Smooth muscle cell (in vitro differentiated cells): Measurements from ENCODE around the gene ZIC4. TPM values are rescaled to one million over a fixed set of nuclear protein-coding genes. Genes with fewer than 3 reads are reported as not detected.

Experiments used
- DNase-seq: peaks from one replicate; lab custom pipeline; 2025; ENCODE audit not compliant: unreplicated experiment; lab: John Stamatoyannopoulos, UW
- H2AFZ ChIP-seq: fragments of 200-600 bp; sonication (generic); 2 replicates; pipeline ENCODE4 v1.6.0; 2016; ENCODE audit warnings: antibody characterized with exemption, low read depth, mild to moderate bottlenecking
- H3F3A ChIP-seq: fragments of 200-600 bp; sonication (generic); 2 replicates; pipeline ENCODE4 v1.6.0; 2017; ENCODE audit warnings: antibody characterized with exemption, low read depth
- H3K27ac ChIP-seq: fragments of 200-600 bp; sonication (generic); 2 replicates; pipeline ENCODE4 v1.5.1; 2016; ENCODE audit warnings: low read depth, mild to moderate bottlenecking
- H3K27me3 ChIP-seq: fragments of 200-600 bp; sonication (generic); 2 replicates; pipeline ENCODE4 v1.6.1; 2016; ENCODE audit warnings: low read depth, mild to moderate bottlenecking
- H3K36me3 ChIP-seq: fragments of 200-600 bp; sonication (generic); 2 replicates; pipeline ENCODE4 v1.5.1; 2016; ENCODE audit warnings: low read depth
- H3K4me1 ChIP-seq: fragments of 200-600 bp; sonication (generic); 2 replicates; pipeline ENCODE4 v1.5.1; 2016; ENCODE audit warnings: low read depth
- H3K4me2 ChIP-seq: fragments of 200-600 bp; sonication (generic); 2 replicates; pipeline ENCODE4 v1.6.0; 2016; ENCODE audit warnings: mild to moderate bottlenecking
- H3K4me3 ChIP-seq: fragments of 200-600 bp; sonication (generic); 2 replicates; pipeline ENCODE4 v1.5.1; 2016; ENCODE audit warnings: mild to moderate bottlenecking
- H3K79me2 ChIP-seq: fragments of 200-600 bp; sonication (generic); 2 replicates; pipeline ENCODE4 v1.6.0; 2016; ENCODE audit warnings: low read depth, mild to moderate bottlenecking
- H3K9ac ChIP-seq: fragments of 200-600 bp; sonication (generic); 2 replicates; pipeline ENCODE4 v1.6.0; 2016; ENCODE audit warnings: low read depth
- H3K9me3 ChIP-seq: fragments of 200-600 bp; sonication (generic); replicated peaks from 2 replicates; pipeline ENCODE4 v1.5.1; 2016; ENCODE audit warnings: low read depth
- H4K20me1 ChIP-seq: fragments of 200-600 bp; sonication (generic); 2 replicates; pipeline ENCODE4 v1.6.0; 2016; ENCODE audit warnings: low read depth
- WGBS: methylation state at CpG from one replicate; pipeline ENCODE4 v1.1.7; 2016; ENCODE audit warnings: low lambda C conversion rate; 5-methylcytosine and 5-hydroxymethylcytosine counted together
- polyA plus RNA-seq: library from polyadenylated mRNA; unstranded; fragments of >200 nt; fragmentation: Nextera tagmentation; extraction: Ambion mirVana; gene quantifications from 2 replicates; pipeline ENCODE4 v1.2.1, GENCODE V29; 2016
- total RNA-seq: library from RNA; depleted of rRNA; stranded (reverse); fragments of >200 nt; gene quantifications from 2 replicates; pipeline ENCODE4 v1.2.3, GENCODE V29; 2014
- TF ChIP-seq, protein P1 (sequence below): fragments of 200-600 bp; sonication (generic); IDR thresholded peaks from 2 replicates; pipeline ENCODE4 v1.5.1; 2017; ENCODE audit warnings: borderline replicate concordance, mild to moderate bottlenecking, antibody characterized with exemption; ENCODE audit not compliant: insufficient read depth, poor library complexity, severe bottlenecking

ZIC4 gene
- total and polyA plus RNA-seq, 2 experiments from 2014 or later, result not detected

- H2AFZ ChIP-seq, result no peak overlapping the region
- no peaks in the 10 kb centered on the region for H3K36me3 ChIP-seq
- H3F3A ChIP-seq, result no peaks in the 10 kb centered on the region
- H3K4me3 ChIP-seq, result no peak overlapping the region
- no peak overlapping the region for H3K9ac ChIP-seq
- H3K27ac ChIP-seq, result no peak overlapping the region
- H3K9me3 ChIP-seq, result no peaks in the 10 kb centered on the region
- TF ChIP-seq, protein P1, sequence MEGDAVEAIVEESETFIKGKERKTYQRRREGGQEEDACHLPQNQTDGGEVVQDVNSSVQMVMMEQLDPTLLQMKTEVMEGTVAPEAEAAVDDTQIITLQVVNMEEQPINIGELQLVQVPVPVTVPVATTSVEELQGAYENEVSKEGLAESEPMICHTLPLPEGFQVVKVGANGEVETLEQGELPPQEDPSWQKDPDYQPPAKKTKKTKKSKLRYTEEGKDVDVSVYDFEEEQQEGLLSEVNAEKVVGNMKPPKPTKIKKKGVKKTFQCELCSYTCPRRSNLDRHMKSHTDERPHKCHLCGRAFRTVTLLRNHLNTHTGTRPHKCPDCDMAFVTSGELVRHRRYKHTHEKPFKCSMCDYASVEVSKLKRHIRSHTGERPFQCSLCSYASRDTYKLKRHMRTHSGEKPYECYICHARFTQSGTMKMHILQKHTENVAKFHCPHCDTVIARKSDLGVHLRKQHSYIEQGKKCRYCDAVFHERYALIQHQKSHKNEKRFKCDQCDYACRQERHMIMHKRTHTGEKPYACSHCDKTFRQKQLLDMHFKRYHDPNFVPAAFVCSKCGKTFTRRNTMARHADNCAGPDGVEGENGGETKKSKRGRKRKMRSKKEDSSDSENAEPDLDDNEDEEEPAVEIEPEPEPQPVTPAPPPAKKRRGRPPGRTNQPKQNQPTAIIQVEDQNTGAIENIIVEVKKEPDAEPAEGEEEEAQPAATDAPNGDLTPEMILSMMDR, result peak; percentile 21
- no peak overlapping the region for H3K4me2 ChIP-seq
- H3K4me1 ChIP-seq, result peaks cover 8% of the 10 kb centered on the region
- no peaks in the 10 kb centered on the region for H3K79me2 ChIP-seq
- no peak for DNase-seq
- 9% methylated on average over 6 of the region's 6 CpGs for WGBS
- no peaks in the 10 kb centered on the region for H4K20me1 ChIP-seq
- H3K27me3 ChIP-seq, result peaks cover 100% of the 10 kb centered on the region
These were observed 22.7 kb downstream of the ZIC4 start for GRCh38 chr3:147383617-147384016.

- no peak for DNase-seq
- H4K20me1 ChIP-seq, result no peaks in the 10 kb centered on the region
- no peaks in the 10 kb centered on the region for H3F3A ChIP-seq
- TF ChIP-seq, protein P1, result no peak
- no peak overlapping the region for H2AFZ ChIP-seq
- no peak overlapping the region for H3K9ac ChIP-seq
- no peak overlapping the region for H3K4me2 ChIP-seq
- no peaks in the 10 kb centered on the region for H3K36me3 ChIP-seq
- H3K79me2 ChIP-seq, result no peaks in the 10 kb centered on the region
- peaks cover 11% of the 10 kb centered on the region for H3K4me1 ChIP-seq
- no peaks in the 10 kb centered on the region for H3K9me3 ChIP-seq
- 23% methylated on average over 6 of the region's 6 CpGs for WGBS
- H3K27ac ChIP-seq, result no peak overlapping the region
- no peak overlapping the region for H3K4me3 ChIP-seq
- peaks cover 100% of the 10 kb centered on the region for H3K27me3 ChIP-seq
These were observed 24.7 kb downstream of the ZIC4 start for GRCh38 chr3:147381596-147381995.

GRCh38 chr3:147380977-147381376, 25.4 kb downstream of the ZIC4 start:
- H3K27me3 ChIP-seq, result peaks cover 100% of the 10 kb centered on the region
- 63% methylated on average over 3 of the region's 3 CpGs for WGBS
- no peak for DNase-seq
- H3K36me3 ChIP-seq, result no peaks in the 10 kb centered on the region
- H3K9me3 ChIP-seq, result no peaks in the 10 kb centered on the region
- H3K27ac ChIP-seq, result no peak overlapping the region
- TF ChIP-seq, protein P1, result no peak
- no peak overlapping the region for H3K9ac ChIP-seq
- no peak overlapping the region for H2AFZ ChIP-seq
- H4K20me1 ChIP-seq, result no peaks in the 10 kb centered on the region
- H3F3A ChIP-seq, result no peaks in the 10 kb centered on the region
- H3K79me2 ChIP-seq, result no peaks in the 10 kb centered on the region
- H3K4me1 ChIP-seq, result peaks cover 11% of the 10 kb centered on the region
- H3K4me2 ChIP-seq, result no peak overlapping the region
- no peak overlapping the region for H3K4me3 ChIP-seq

DNA sequence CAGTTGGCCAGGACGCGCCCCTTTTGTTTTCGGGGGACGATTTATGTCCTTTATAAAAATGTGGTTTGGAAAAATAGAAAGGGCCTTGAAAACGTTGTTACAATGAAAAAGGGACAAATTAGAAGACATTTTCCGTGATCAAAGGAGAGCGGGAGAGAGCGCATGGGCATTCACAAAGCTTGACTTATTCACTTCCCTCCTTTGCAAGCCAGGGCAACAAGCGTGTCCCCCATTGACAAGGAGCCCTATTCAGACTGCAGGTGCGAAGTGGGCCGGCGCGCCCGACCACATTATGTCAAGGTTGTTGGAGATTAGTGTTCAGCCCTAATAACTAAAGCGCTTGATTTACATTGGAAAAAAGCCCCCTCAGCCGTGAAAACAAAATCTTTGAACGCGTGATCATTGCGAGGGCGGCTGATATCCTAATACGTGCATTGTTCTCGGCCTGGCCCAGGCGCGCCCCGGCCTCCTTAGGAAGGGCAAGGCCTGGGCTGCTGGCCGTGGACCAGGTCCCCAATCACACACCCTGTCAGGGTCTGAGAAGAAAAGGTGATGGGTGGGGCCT, 25.9 kb downstream of the ZIC4 start:
- Histone ChIP-seq H3K9ac (no peak overlapping the region), H3K4me2 (no peak overlapping the region), H3K27ac (no peak overlapping the region), H2AFZ (no peak overlapping the region), H3F3A (no peaks in the 10 kb centered on the region), H3K36me3 (no peaks in the 10 kb centered on the region), H3K9me3 (no peaks in the 10 kb centered on the region), H3K4me1 (peaks cover 11% of the 10 kb centered on the region), H3K79me2 (no peaks in the 10 kb centered on the region), H4K20me1 (no peaks in the 10 kb centered on the region), H3K4me3 (no peak overlapping the region), H3K27me3 (peaks cover 100% of the 10 kb centered on the region)
- DNase-seq, result no peak
- WGBS, result 21% methylated on average over 26 of the region's 26 CpGs
- TF ChIP-seq, protein P1, result no peak
